ENCODE measurements around the gene ARTN. TPM values are rescaled to one million over a fixed set of nuclear protein-coding genes. Genes with fewer than 3 reads are reported as not detected.

The ARTN gene
- total RNA-seq, 1 donor from 2014 or later: not detected

DNA sequence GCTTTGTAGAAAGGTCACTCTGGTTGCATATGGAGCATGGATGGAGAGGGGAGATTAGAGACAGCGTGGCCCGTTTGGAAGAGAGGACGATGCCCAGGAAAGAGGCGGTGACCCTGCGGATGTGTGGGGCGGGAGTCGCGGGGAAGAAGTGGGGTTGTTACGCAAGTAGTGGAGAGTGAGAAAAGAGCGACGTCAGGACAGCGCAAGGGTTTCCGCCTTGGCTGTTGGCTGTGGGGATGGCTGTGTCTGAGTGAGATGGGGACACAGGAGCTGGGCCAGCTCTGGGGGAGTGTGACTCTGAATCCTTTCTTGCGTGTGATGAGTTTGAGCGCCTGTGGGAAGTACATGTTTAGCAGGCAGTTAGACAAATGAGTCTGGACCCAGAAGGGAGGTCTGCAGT is 49.2 kb downstream of the ARTN start:
- no peak for DNase-seq
- H3K4me3 Mint-ChIP-seq: no peak overlapping the region
- H3K27ac Mint-ChIP-seq: no peak overlapping the region

DNA sequence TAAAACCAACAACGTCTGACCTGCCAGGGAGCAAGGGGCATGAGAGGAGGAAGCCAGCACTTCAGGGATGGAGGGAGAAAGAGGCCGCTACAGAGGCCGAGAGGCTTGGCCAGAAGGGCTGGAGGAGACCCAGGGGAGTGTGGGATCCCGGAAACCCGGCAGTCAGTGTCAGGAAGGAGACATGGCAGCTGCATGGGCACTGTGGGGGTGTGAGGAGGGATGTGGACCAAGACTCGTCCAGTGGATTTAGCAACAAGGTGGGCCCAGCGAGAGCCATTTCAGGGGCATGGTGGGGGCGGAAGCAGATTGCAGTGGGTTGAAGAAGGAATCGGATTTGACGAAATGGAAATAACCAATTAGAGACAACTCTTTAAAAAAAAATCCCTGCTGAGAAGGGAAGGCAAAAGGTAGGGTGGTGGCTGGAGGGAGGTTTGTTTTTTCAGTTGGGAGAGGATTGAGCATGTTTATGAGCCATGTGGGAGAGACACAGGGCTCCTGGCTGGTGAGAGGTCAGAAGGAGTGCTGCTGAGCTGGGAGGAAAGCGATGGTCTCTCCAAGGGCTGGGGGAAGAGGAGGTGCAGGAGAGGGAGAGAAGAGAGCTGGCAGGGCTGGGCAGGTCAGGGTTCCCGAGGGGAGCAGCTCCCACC is 49.8 kb downstream of the ARTN start:
- H3K4me3 Mint-ChIP-seq: no peak overlapping the region
- H3K27ac Mint-ChIP-seq: no peak overlapping the region
- peaks cover 16% of the 10 kb centered on the region for H3K4me1 Mint-ChIP-seq
- no peaks in the 10 kb centered on the region for H3K27me3 Mint-ChIP-seq
- intact Hi-C loops (cut with micrococcal nuclease): no loop called here
- peaks cover 26% of the 10 kb centered on the region for H3K36me3 Mint-ChIP-seq (ENCODE audit: low read depth)
- no peak for DNase-seq
- H3K9me3 Mint-ChIP-seq: no peaks in the 10 kb centered on the region

More for the DNA sequence above, 49.2 kb downstream of the ARTN start:
- H3K4me1 Mint-ChIP-seq: peaks cover 19% of the 10 kb centered on the region
- H3K9me3 Mint-ChIP-seq: no peaks in the 10 kb centered on the region
- intact Hi-C loops (cut with micrococcal nuclease): no loop called here
- H3K36me3 Mint-ChIP-seq (ENCODE audit: low read depth): peaks cover 31% of the 10 kb centered on the region
- no peaks in the 10 kb centered on the region for H3K27me3 Mint-ChIP-seq

DNA sequence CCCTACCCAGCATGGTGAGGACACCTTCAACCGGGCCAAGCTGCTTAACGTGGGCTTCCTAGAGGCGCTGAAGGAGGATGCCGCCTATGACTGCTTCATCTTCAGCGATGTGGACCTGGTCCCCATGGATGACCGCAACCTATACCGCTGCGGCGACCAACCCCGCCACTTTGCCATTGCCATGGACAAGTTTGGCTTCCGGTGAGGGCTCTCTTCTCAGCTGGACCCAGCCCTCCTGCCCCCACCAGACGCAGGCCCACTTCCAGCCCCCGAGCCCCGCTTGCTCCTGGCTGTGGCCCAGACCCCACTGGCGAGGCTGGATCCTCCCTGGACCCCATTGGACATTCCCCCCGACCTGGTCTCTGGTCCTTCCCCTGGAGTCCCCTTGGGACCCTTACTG is 51.3 kb downstream of the ARTN start:
- Mint-ChIP-seq H3K9me3 (no peaks in the 10 kb centered on the region), H3K36me3 (ENCODE audit: low read depth) (peaks cover 20% of the 10 kb centered on the region), H3K4me3 (no peak overlapping the region), H3K27me3 (no peaks in the 10 kb centered on the region), H3K4me1 (peaks cover 11% of the 10 kb centered on the region), H3K27ac (no peak overlapping the region)
- DNase-seq: no peak
- intact Hi-C loops (cut with micrococcal nuclease): no loop called here

- Mint-ChIP-seq H3K27ac (no peak overlapping the region), H3K36me3 (ENCODE audit: low read depth) (peaks cover 16% of the 10 kb centered on the region), H3K4me1 (peaks cover 5% of the 10 kb centered on the region), H3K27me3 (no peaks in the 10 kb centered on the region), H3K9me3 (no peaks in the 10 kb centered on the region), H3K4me3 (no peak overlapping the region)
- intact Hi-C loops (cut with micrococcal nuclease): no loop called here
- DNase-seq: no peak
These were observed 52.5 kb downstream of the ARTN start for GRCh38 chr1:43985984-43986595.

DNA sequence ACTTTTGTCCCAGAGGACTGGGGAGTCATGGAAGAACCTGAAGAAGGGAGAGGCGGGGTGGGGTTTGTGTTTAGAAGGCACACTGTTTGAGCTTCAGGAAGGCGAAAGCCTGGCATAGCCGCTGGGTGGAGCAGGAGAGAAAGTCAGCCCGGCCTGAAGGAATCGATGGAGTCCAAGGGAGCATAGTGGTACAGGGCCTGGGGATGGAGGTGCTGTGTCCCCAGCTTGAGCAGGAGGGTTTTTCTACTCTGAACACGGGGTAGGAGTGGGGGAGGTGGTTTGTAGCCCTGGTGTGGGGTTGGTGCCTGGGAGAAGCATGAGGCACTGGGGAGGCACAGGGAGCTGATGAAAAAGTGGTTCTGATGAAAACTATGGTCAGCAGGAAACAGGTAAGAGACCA is 53.1 kb downstream of the ARTN start:
- H3K4me1 Mint-ChIP-seq: peaks cover 7% of the 10 kb centered on the region
- no peak overlapping the region for H3K4me3 Mint-ChIP-seq
- H3K27me3 Mint-ChIP-seq: no peaks in the 10 kb centered on the region
- intact Hi-C loops (cut with micrococcal nuclease): no loop called here
- no peak for DNase-seq
- no peaks in the 10 kb centered on the region for H3K9me3 Mint-ChIP-seq
- H3K27ac Mint-ChIP-seq: no peak overlapping the region
- H3K36me3 Mint-ChIP-seq (ENCODE audit: low read depth): peaks cover 16% of the 10 kb centered on the region

Other genes with a start within 250 kb of the ARTN start
- 18.1 and 20.7 TPM in 2 replicates for gene ST3GAL3, start 226.3 kb upstream of the ARTN start, total RNA-seq
- gene IPO13, start 13.1 kb downstream of the ARTN start, total RNA-seq: 26.3 and 26.6 TPM in 2 replicates
- 71.0 and 71.8 TPM in 2 replicates for gene DPH2, start 36.2 kb downstream of the ARTN start, total RNA-seq
- 181 and 182 TPM in 2 replicates for gene ATP6V0B, start 41.2 kb downstream of the ARTN start, total RNA-seq
- 59.7 TPM in 2 replicates for gene B4GALT2, start 45.4 kb downstream of the ARTN start, total RNA-seq
- 3.0 and 4.3 TPM in 2 replicates for gene CCDC24, start 57.8 kb downstream of the ARTN start, total RNA-seq
- gene SLC6A9, start 97.7 kb downstream of the ARTN start, total RNA-seq: 6.3 and 6.5 TPM in 2 replicates
- not detected in 2 replicates for gene KLF17, start 185.0 kb downstream of the ARTN start, total RNA-seq
- not detected in 2 replicates for gene KLF18, start 207.8 kb downstream of the ARTN start, total RNA-seq

Data from activated CD4-positive, alpha-beta T cell treated with anti-CD3 and anti-CD28 coated beads, Interleukin-2, amount 10 ng/mL, durations not matched to agents 24 days and 14 days (primary cell).